K562 (cell line): ENCODE data around the gene KCNC4. TPM values are rescaled to one million over a fixed set of nuclear protein-coding genes. Genes with fewer than 3 reads are reported as not detected.
A peak's percentile ranks its signal among the peaks of the same experiment; 100 is the strongest.

Experiments used
- ATAC-seq: fragments of 200-7000 bp; cut with Tn5 transposase; 3 replicates; pipeline ENCODE4 v1.9.1; 2020; ENCODE audit warnings: moderate library complexity
- BruUV-seq: library from RNA; stranded (reverse); fragments of 400-500 nt; replicated peaks from 2 replicates; lab custom pipeline; 2021; lab: Mats Ljungman, UMichigan
- CTCF ChIA-PET: fragments of 300-600 bp; formaldehyde crosslinking; extraction: SDS; loops from one replicate; lab custom pipeline; 2021; ENCODE audit warnings: low intra/inter-chr PET ratio; lab: Yijun Ruan, JAX
- POLR2A ChIA-PET: fragments of 300-600, 350-650 bp; sonication (Branson Sonifier 250); formaldehyde crosslinking; extraction: SDS; loops from one replicate; lab custom pipeline; 2021; ENCODE audit warnings: antibody characterized with exemption, inconsistent platforms; lab: Yijun Ruan, JAX
- DNase-seq, 4 experiments: peaks; one replicate each; pipeline versions ENCODE4 v3.0.0 to v3.0.0-alpha.2; 2011 to 2018; ENCODE audit warnings: low spot score in 3 of 4, mixed read lengths in 3 of 4; ENCODE audit errors: extremely low read depth in 1 of 4
- FAIRE-seq: peaks from 2 replicates; lab custom pipeline; 2011; peaks lifted over from hg19 to GRCh38; lab: Jason Lieb, UNC
- H2AFZ ChIP-seq: 2 replicates; pipeline ENCODE4 v1.6.0; 2011; ENCODE audit warnings: low read depth, low read length, control low read depth, inconsistent platforms
- H3K27ac ChIP-seq: fragments of 200-600 bp; 3 replicates; pipeline ENCODE4 v1.8.0; 2011; ENCODE audit warnings: low read depth, mild to moderate bottlenecking, control low read depth, inconsistent platforms, low read length, moderate library complexity, mixed read lengths; ENCODE audit errors: extremely low read depth
- H3K27me3 ChIP-seq, 2 experiments: fragments of 300-600 bp in 1 of 2; 2 replicates in 1 of 2; 3 replicates in 1 of 2; pipeline versions ENCODE4 v1.6.0 to v1.8.0; 2011; ENCODE audit warnings: inconsistent platforms in 2 of 2, low read length in 2 of 2, mild to moderate bottlenecking in 1 of 2, mixed read lengths in 1 of 2, moderate library complexity in 1 of 2; ENCODE audit not compliant: control insufficient read depth in 2 of 2, insufficient read depth in 2 of 2
- H3K36me3 ChIP-seq: fragments of 300-600 bp; 3 replicates; pipeline ENCODE4 v1.8.0; 2011; ENCODE audit warnings: mild to moderate bottlenecking, low read length, inconsistent platforms; ENCODE audit not compliant: control insufficient read depth, insufficient read depth
- H3K4me1 ChIP-seq, 2 experiments: fragments of 200-600 bp in 1 of 2; replicated peaks in 1 of 2; 2 replicates in 1 of 2; 3 replicates in 1 of 2; pipeline versions ENCODE4 v1.5.1 to v1.8.0; 2011; ENCODE audit warnings: inconsistent platforms in 2 of 2, low read length in 2 of 2, mild to moderate bottlenecking in 1 of 2, mixed read lengths in 1 of 2, moderate library complexity in 1 of 2; ENCODE audit not compliant: control insufficient read depth in 2 of 2, insufficient read depth in 2 of 2
- H3K4me2 ChIP-seq: 2 replicates; pipeline ENCODE4 v1.6.1; 2011; ENCODE audit warnings: low read length, control low read depth, inconsistent platforms, mixed read lengths; ENCODE audit not compliant: insufficient read depth
- H3K4me3 ChIP-seq: fragments of 200-600 bp; sonication (generic), shearing (Covaris generic); 2 replicates; pipeline ENCODE4 v1.5.1; 2016; ENCODE audit warnings: control low read depth, inconsistent platforms
- H3K79me2 ChIP-seq: fragments of 200-600 bp; 3 replicates; pipeline ENCODE4 v1.8.0; 2011; ENCODE audit warnings: low read length, inconsistent platforms; ENCODE audit not compliant: control insufficient read depth, insufficient read depth
- H3K9ac ChIP-seq, 2 experiments: 2 replicates each; pipeline versions ENCODE4 v1.6.0 to v1.6.1; 2011; ENCODE audit warnings: low read depth in 2 of 2, low read length in 2 of 2, control low read depth in 1 of 2, inconsistent platforms in 1 of 2, mild to moderate bottlenecking in 1 of 2, mixed read lengths in 1 of 2; ENCODE audit not compliant: insufficient read depth in 1 of 2
- H3K9me1 ChIP-seq: one replicate; pipeline ENCODE4 v1.6.0; 2011; ENCODE audit warnings: inconsistent platforms, mild to moderate bottlenecking, low read length, moderate library complexity; ENCODE audit not compliant: control insufficient read depth, insufficient read depth
- H3K9me3 ChIP-seq: replicated peaks from 2 replicates; pipeline ENCODE4 v1.5.1; 2011; ENCODE audit warnings: low read depth, low read length, inconsistent platforms; ENCODE audit not compliant: control insufficient read depth, insufficient read depth
- H4K20me1 ChIP-seq: replicated peaks from 2 replicates; pipeline ENCODE4 v1.6.1; 2011; ENCODE audit warnings: low read length, inconsistent platforms, mixed read lengths; ENCODE audit not compliant: control insufficient read depth, insufficient read depth
- POLR2AphosphoS2 ChIP-seq: IDR thresholded peaks from 2 replicates; pipeline ENCODE4 v1.6.1; 2012; ENCODE audit warnings: low read length, improper control_type of control experiment
- SPI1 ChIP-seq: IDR thresholded peaks from 2 replicates; pipeline ENCODE4 v1.6.1; 2011; ENCODE audit warnings: low read depth, low read length, control low read depth, borderline replicate concordance
- WGBS: fragments of 100-300 bp; shearing (Covaris generic); methylation state at CpG from one replicate; pipeline ENCODE4 v1.1.6; 2016; ENCODE audit warnings: low coverage, mixed read lengths; ENCODE audit not compliant: insufficient coverage; ENCODE audit errors: missing lambda C conversion rate; 5-methylcytosine and 5-hydroxymethylcytosine counted together
- in situ Hi-C: fragments of 300-500 bp; cut with MboI; formaldehyde crosslinking; loops from 4 replicates; pipeline ENCODE4 v1.15.0; 2018; ENCODE audit warnings: inconsistent platforms, mixed read lengths
- intact Hi-C: fragments of 100-400 bp; cut with micrococcal nuclease; formaldehyde crosslinking; loops from 2 replicates; pipeline ENCODE4 v1.14.2; 2022
- polyA plus RNA-seq, 8 experiments: library from polyadenylated mRNA; depleted of rRNA in 4 of 8; stranded (reverse) in 5 of 8; unstranded in 3 of 8; fragments of >200 nt; fragmentation: Nextera tagmentation in 2 of 8; fragmentation: Illumina TruSeq in 1 of 8; extraction: Ambion mirVana in 2 of 8; extraction: Trizol in 1 of 8; gene quantifications; 2 replicates each; pipeline versions ENCODE4 v1.2.1 to v1.2.3, GENCODE V29; 2011 to 2014; ENCODE audit warnings: inconsistent platforms in 1 of 8, missing spikeins in 1 of 8
- total RNA-seq, 7 experiments: library from RNA; depleted of rRNA in 6 of 7; stranded (reverse); fragments of >200 nt in 6 of 7; fragmentation: Illumina TruSeq in 2 of 7; extraction: Trizol in 2 of 7; gene quantifications; 2 replicates each; pipeline versions ENCODE4 v1.2.1 to v1.2.3, GENCODE V29; 2011 to 2021; ENCODE audit warnings: low replicate concordance in 1 of 7
- TF ChIP-seq, protein P1 (sequence below): fragments of 250-450 bp; sonication (Bioruptor Pico); IDR thresholded peaks from 2 replicates; pipeline ENCODE4 v1.5.0; 2022; ENCODE audit warnings: mild to moderate bottlenecking

KCNC4 gene
- total and polyA plus RNA-seq, 9 of the 15 experiments (the other 6 are each of a cell fraction or from before 2014, with no cell fraction given): 0.07 to 1.8 (median 0.73) TPM

- in situ Hi-C loops: no loop called here
These were observed 25.7 kb upstream of the KCNC4 start for GRCh38 chr1:110184446-110184845.

More at GRCh38 chr1:110184446-110184845, 25.7 kb upstream of the KCNC4 start:
- Histone ChIP-seq H4K20me1 (peaks cover 5% of the 10 kb centered on the region; the same call in 1 of the 2 replicates), H3K4me3 (no peak overlapping the region), H3K36me3 (no peaks in the 10 kb centered on the region), H3K79me2 (no peaks in the 10 kb centered on the region), H3K9ac (no peak overlapping the region), H3K9me1 (no peaks in the 10 kb centered on the region), H2AFZ (no peak overlapping the region), H3K27me3 (peaks cover 44 to 69% of the 10 kb centered on the region in 2 experiments), H3K9me3 (no peaks in the 10 kb centered on the region), H3K27ac (no peak overlapping the region)
- CTCF ChIA-PET: no interaction called here
- BruUV-seq: no TSS peak
- no peak for ATAC-seq
- intact Hi-C loops: no loop called here
- FAIRE-seq: no peak
- TF ChIP-seq POLR2AphosphoS2 (no peak), SPI1 (0 out of 2 replicates have a peak, but pooled peaks have one; percentile 13)
- TF ChIP-seq, protein P1, sequence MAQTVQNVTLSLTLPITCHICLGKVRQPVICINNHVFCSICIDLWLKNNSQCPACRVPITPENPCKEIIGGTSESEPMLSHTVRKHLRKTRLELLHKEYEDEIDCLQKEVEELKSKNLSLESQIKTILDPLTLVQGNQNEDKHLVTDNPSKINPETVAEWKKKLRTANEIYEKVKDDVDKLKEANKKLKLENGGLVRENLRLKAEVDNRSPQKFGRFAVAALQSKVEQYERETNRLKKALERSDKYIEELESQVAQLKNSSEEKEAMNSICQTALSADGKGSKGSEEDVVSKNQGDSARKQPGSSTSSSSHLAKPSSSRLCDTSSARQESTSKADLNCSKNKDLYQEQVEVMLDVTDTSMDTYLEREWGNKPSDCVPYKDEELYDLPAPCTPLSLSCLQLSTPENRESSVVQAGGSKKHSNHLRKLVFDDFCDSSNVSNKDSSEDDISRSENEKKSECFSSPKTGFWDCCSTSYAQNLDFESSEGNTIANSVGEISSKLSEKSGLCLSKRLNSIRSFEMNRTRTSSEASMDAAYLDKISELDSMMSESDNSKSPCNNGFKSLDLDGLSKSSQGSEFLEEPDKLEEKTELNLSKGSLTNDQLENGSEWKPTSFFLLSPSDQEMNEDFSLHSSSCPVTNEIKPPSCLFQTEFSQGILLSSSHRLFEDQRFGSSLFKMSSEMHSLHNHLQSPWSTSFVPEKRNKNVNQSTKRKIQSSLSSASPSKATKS (CRISPR knock-in tag): no peak
- TF ChIP-seq, all 486 proteins: peak for 1
- Histone ChIP-seq H3K4me1 (no peaks in the 10 kb centered on the region), H3K4me2 (no peak overlapping the region)
- WGBS: 1% methylated on average over 5 of the region's 5 CpGs
- DNase-seq: no peak
- POLR2A ChIA-PET: interaction anchor here (1.3 to 1.5 kb wide), 2 partner anchors 8 to 16 kb away, joined by 3 to 5 read pairs; no protein-coding TSS in a partner anchor
